ENCODE data around the gene NAT16. TPM values are rescaled to one million over a fixed set of nuclear protein-coding genes. Genes with fewer than 3 reads are reported as not detected.
"Not testable (repeated sequence)": the region's sequence is repeated elsewhere in the genome, so short reads cannot be mapped to it uniquely, and the experiment has no call there.

Gene NAT16
- total RNA-seq, 2 donors from 2014 or later = 0.15 to 0.20 TPM

DNA sequence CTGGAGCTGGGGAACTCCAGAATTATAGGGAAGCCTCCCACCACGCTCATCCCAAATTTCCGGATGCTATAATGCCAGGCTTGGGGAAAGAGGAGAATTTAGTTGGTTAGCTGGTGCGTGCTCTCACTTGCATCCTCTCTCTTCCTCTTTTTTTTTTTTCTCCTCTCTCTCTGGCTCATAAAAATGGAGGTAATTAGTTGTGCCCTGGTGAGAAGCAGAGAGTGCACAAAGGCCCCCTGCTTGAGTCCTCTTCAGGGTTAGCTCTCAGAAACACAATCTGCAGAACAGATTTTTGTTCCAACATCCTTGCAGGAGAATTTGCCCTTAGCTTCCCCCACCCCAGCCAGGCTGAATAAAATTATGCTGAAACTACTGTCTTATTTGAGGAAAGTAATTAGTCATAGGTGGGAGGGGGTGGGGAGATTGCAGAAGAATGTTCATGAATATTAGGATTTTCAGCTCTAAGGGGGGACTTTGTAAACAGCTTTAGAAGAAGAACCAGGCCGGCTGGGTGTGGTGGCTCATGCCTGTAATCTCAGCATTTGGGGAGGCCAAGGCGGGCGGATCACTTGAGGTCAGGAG lies 45.6 kb downstream of the NAT16 start:
- H3K36me3 ChIP-seq (ENCODE audit: control insufficient read depth, insufficient read depth, low read length) = no peaks in the 10 kb centered on the region
- Mint-ChIP-seq H3K4me3 (no peak overlapping the region), H3K27me3 (ENCODE audit: insufficient read depth) (peaks cover 14% of the 10 kb centered on the region), H3K9me3 (no peaks in the 10 kb centered on the region), H3K27ac (peak overlapping the region; percentile 53), H3K36me3 (ENCODE audit: low read depth) (no peaks in the 10 kb centered on the region), H3K4me1 (peaks cover 13% of the 10 kb centered on the region)
- no peak for DNase-seq
- H3K27ac ChIP-seq (ENCODE audit: low read depth, low read length) = no peak overlapping the region
- TF ChIP-seq, protein P1, sequence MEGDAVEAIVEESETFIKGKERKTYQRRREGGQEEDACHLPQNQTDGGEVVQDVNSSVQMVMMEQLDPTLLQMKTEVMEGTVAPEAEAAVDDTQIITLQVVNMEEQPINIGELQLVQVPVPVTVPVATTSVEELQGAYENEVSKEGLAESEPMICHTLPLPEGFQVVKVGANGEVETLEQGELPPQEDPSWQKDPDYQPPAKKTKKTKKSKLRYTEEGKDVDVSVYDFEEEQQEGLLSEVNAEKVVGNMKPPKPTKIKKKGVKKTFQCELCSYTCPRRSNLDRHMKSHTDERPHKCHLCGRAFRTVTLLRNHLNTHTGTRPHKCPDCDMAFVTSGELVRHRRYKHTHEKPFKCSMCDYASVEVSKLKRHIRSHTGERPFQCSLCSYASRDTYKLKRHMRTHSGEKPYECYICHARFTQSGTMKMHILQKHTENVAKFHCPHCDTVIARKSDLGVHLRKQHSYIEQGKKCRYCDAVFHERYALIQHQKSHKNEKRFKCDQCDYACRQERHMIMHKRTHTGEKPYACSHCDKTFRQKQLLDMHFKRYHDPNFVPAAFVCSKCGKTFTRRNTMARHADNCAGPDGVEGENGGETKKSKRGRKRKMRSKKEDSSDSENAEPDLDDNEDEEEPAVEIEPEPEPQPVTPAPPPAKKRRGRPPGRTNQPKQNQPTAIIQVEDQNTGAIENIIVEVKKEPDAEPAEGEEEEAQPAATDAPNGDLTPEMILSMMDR (conservative IDR thresholded peaks at IDR 0.05) = no peak
- 69 to 91% methylated on average over 2 to 6 of the region's 6 CpGs for WGBS, 2 experiments (ENCODE audit: insufficient coverage in 1 of 2, insufficient read length in 1 of 2)
- no peaks in the 10 kb centered on the region for H3K4me1 ChIP-seq (ENCODE audit: control insufficient read depth, insufficient read depth, low read length)
- no peaks in the 10 kb centered on the region for H3K9me3 ChIP-seq (ENCODE audit: control insufficient read depth, low read length)
- peaks cover 8% of the 10 kb centered on the region for H3K27me3 ChIP-seq (ENCODE audit: control insufficient read depth, insufficient read depth, low read length, poor library complexity, severe bottlenecking)
- no peak overlapping the region for H3K4me3 ChIP-seq (ENCODE audit: low read length)
- H3K9ac ChIP-seq (ENCODE audit: extremely low read depth, low read length, poor library complexity, severe bottlenecking) = no peak overlapping the region

DNA sequence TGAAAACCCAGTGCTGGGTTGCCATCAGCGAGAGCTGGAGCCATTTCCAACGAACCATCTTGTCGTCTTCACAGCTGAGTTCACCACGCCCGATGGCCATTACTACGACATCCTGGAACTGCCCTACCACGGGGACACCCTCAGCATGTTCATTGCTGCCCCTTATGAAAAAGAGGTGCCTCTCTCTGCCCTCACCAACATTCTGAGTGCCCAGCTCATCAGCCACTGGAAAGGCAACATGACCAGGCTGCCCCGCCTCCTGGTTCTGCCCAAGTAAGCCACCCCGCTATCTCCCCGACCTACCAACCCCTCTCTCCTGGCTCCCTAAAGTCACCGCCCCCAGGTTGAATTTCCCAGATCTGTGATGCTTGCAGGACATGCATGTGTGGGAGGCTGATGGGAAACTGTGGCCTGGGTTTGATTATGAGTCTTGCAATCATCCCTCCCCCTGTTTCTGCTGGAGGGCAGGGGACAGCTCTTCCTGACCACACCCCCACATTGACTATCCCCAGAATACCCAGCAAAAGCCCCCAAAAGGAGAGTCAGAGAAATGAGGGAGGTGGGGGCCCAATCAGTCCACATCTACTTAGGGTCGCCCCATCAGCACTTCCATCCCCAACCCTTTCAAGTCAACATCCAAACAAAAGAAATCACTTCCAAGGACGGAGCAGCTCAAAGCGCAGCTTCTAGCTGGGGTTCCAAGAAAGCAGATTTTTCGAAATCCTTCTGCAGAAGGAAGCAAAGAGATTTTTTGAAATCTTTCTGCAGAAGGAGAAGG lies 46.3 kb downstream of the NAT16 start:
- Histone ChIP-seq H3K4me1 (ENCODE audit: control insufficient read depth, insufficient read depth, low read length) (no peaks in the 10 kb centered on the region), H3K36me3 (ENCODE audit: control insufficient read depth, insufficient read depth, low read length) (no peaks in the 10 kb centered on the region), H3K27ac (ENCODE audit: low read depth, low read length) (no peak overlapping the region), H3K4me3 (ENCODE audit: low read length) (no peak overlapping the region), H3K9ac (ENCODE audit: extremely low read depth, low read length, poor library complexity, severe bottlenecking) (no peak overlapping the region), H3K9me3 (ENCODE audit: control insufficient read depth, low read length) (no peaks in the 10 kb centered on the region), H3K27me3 (ENCODE audit: control insufficient read depth, insufficient read depth, low read length, poor library complexity, severe bottlenecking) (peaks cover 8% of the 10 kb centered on the region)
- 85 to 86% methylated on average over 11 to 15 of the region's 15 CpGs for WGBS, 2 experiments (ENCODE audit: insufficient coverage in 1 of 2, insufficient read length in 1 of 2)
- H3K36me3 Mint-ChIP-seq (ENCODE audit: low read depth) = no peaks in the 10 kb centered on the region
- H3K27ac Mint-ChIP-seq = no peak overlapping the region
- H3K9me3 Mint-ChIP-seq = no peaks in the 10 kb centered on the region
- TF ChIP-seq, protein P1 (conservative IDR thresholded peaks at IDR 0.05) = no peak
- H3K4me3 Mint-ChIP-seq = no peak overlapping the region
- no peak for DNase-seq
- peaks cover 14% of the 10 kb centered on the region for H3K27me3 Mint-ChIP-seq (ENCODE audit: insufficient read depth)
- peaks cover 13% of the 10 kb centered on the region for H3K4me1 Mint-ChIP-seq

DNA sequence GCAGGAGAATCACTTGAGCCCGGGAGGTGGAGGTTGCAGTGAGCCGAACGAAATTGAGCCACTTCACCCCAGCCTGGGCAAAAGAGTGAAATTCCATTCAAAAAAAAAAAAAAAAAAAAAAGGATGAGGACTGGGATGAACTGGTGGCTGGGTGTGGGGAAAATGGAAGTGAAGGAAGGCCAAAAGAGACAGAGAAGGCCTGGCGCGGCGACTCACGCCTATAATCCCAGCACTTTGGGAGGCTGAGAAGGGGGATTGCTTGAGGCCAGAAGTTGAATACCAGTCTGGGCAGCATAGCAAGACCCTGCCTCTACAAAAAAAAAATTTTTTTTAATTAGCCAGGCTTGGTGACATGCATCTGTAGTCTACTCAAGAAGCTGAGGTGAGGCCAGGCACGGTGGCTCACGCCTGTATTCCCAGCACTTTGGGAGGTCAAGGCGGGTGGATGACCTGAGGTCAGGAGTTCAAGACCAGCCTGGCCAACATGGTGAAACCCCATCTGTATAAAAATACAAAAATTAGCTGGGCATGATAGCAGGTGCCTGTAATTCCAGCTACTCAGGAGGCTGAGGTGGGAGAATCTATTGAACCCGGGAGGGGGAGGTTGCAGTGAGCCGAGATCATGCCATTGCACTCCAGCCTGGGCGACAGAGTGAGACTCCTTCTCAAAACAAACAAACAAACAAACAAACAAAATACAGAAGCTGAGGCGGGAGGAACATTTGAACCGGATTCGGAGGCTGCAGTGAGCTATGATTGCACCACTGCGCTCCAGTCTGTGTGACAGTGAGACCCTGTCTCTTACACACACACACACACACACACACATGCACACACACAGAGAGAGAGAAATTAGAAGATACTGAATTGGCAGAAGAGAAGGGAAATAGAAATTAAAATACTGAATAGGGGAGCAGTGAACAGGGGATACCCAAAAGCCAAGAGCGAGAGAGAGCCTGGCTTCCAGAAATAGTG lies 47.2 kb downstream of the NAT16 start:
- WGBS, 2 experiments (ENCODE audit: insufficient coverage in 1 of 2, insufficient read length in 1 of 2) = 90 to 94% methylated on average over 14 to 18 of the region's 18 CpGs
- not testable (repeated sequence) for H3K4me3 ChIP-seq (ENCODE audit: low read length); H3K9me3 ChIP-seq (ENCODE audit: control insufficient read depth, low read length); H3K27ac ChIP-seq (ENCODE audit: low read depth, low read length); H3K9me3 Mint-ChIP-seq; H3K9ac ChIP-seq (ENCODE audit: extremely low read depth, low read length, poor library complexity, severe bottlenecking); H3K36me3 Mint-ChIP-seq (ENCODE audit: low read depth); H3K36me3 ChIP-seq (ENCODE audit: control insufficient read depth, insufficient read depth, low read length); H3K4me1 ChIP-seq (ENCODE audit: control insufficient read depth, insufficient read depth, low read length); H3K4me3 Mint-ChIP-seq; H3K27me3 ChIP-seq (ENCODE audit: control insufficient read depth, insufficient read depth, low read length, poor library complexity, severe bottlenecking); H3K27ac Mint-ChIP-seq; DNase-seq
- Mint-ChIP-seq H3K4me1 (peaks cover 13% of the 10 kb centered on the region), H3K27me3 (ENCODE audit: insufficient read depth) (peaks cover 18% of the 10 kb centered on the region)

All from endodermal cell (in vitro differentiated cells).